LHCN-M2 (cell line): ENCODE measurements around the gene MYO5A. TPM values are rescaled to one million over a fixed set of nuclear protein-coding genes. Genes with fewer than 3 reads are reported as not detected.

ENCODE experiments used
- DNase-seq: peaks from one replicate; pipeline ENCODE4 v3.0.0-alpha.2; 2012; ENCODE audit warnings: low read depth
- total RNA-seq: library from RNA; depleted of rRNA; stranded (reverse); fragments of >200 nt; gene quantifications from 2 replicates; pipeline ENCODE4 v1.2.3, GENCODE V29; 2014; rRNA removed

MYO5A gene
- total RNA-seq, 1 experiment from 2014 or later = 51.9 TPM

- no peak for DNase-seq
These were observed 269.2 kb downstream of the MYO5A start for GRCh38 chr15:52259503-52259902.

- no peak for DNase-seq
These were observed 270.2 kb downstream of the MYO5A start for GRCh38 chr15:52258461-52258860.

GRCh38 chr15:52257734-52258062 is 271.0 kb downstream of the MYO5A start:
- DNase-seq = peak; percentile 78

Other genes with a start within 250 kb of the MYO5A start
- 0.26 and 2.0 TPM in 2 replicates for gene MYO5C, start 233.1 kb downstream of the MYO5A start, total RNA-seq
- 143 and 180 TPM in 2 replicates for gene ARPP19, start 40.1 kb upstream of the MYO5A start, total RNA-seq
- gene ATOSA, start 150.5 kb upstream of the MYO5A start, total RNA-seq = 8.7 and 11.1 TPM in 2 replicates